HepG2 (cell line): Measurements from ENCODE around the gene TNNI3. TPM values are rescaled to one million over a fixed set of nuclear protein-coding genes. Genes with fewer than 3 reads are reported as not detected.
A peak's percentile ranks its signal among the peaks of the same experiment; 100 is the strongest.

Experiments used
- ARNT2 ChIP-seq: sonication (generic); formaldehyde crosslinking; IDR thresholded peaks from 2 replicates; pipeline ENCODE4 v1.8.0; 2022; ENCODE audit warnings: mild to moderate bottlenecking, low read depth, missing genetic modification reagents, moderate library complexity
- HNF4A ChIP-seq: sonication (generic); formaldehyde crosslinking; IDR thresholded peaks from 2 replicates; pipeline ENCODE4 v1.4.0; 2020; ENCODE audit warnings: missing genetic modification reagents
- IRF1 ChIP-seq: sonication (generic); formaldehyde crosslinking; IDR thresholded peaks from 2 replicates; pipeline ENCODE4 v1.4.0; 2020; ENCODE audit warnings: low read depth, mild to moderate bottlenecking, missing genetic modification reagents
- IRX3 ChIP-seq: sonication (generic); formaldehyde crosslinking; IDR thresholded peaks from 2 replicates; pipeline ENCODE4 v1.8.1; 2023; ENCODE audit warnings: mild to moderate bottlenecking, low read depth, missing genetic modification reagents, borderline replicate concordance
- ISL2 ChIP-seq: sonication (generic); formaldehyde crosslinking; IDR thresholded peaks from 2 replicates; pipeline ENCODE4 v1.5.0; 2020; ENCODE audit warnings: missing genetic modification reagents
- MAF1 ChIP-seq: sonication (generic); formaldehyde crosslinking; IDR thresholded peaks from 2 replicates; pipeline ENCODE4 v1.5.0; 2020; ENCODE audit warnings: missing genetic modification reagents, borderline replicate concordance
- NCOR1 ChIP-seq: fragments of 200-600 bp; sonication (generic); IDR thresholded peaks from 2 replicates; pipeline ENCODE4 v1.7.0; 2017; ENCODE audit warnings: antibody characterized with exemption, low read length, borderline replicate concordance
- NFATC3 ChIP-seq: sonication (generic); formaldehyde crosslinking; IDR thresholded peaks from 2 replicates; pipeline ENCODE4 v1.5.1; 2020; ENCODE audit warnings: mild to moderate bottlenecking, missing genetic modification reagents
- NR1H2 ChIP-seq: sonication (generic); formaldehyde crosslinking; IDR thresholded peaks from 2 replicates; pipeline ENCODE4 v1.8.1; 2022; ENCODE audit warnings: low read depth, missing genetic modification reagents, borderline replicate concordance
- NR2F6 ChIP-seq, 2 experiments: IDR thresholded peaks; 2 replicates each; pipeline ENCODE4 v1.6.1; 2016; ENCODE audit warnings: antibody characterized with exemption in 1 of 2, mild to moderate bottlenecking in 1 of 2
- PCBP1 ChIP-seq: fragments of 200-400 bp; formaldehyde crosslinking; IDR thresholded peaks from 2 replicates; pipeline ENCODE4 v1.6.1; 2017; ENCODE audit warnings: mild to moderate bottlenecking, low read depth, low read length, borderline replicate concordance
- SOX6 ChIP-seq, 2 experiments: fragments of 450-650 bp in 1 of 2; sonication (generic) in 1 of 2; formaldehyde crosslinking in 1 of 2; IDR thresholded peaks; 2 replicates each; pipeline versions ENCODE4 v1.4.0 to v1.6.1; 2017 to 2020; ENCODE audit warnings: antibody characterized with exemption in 1 of 2, mild to moderate bottlenecking in 1 of 2, missing genetic modification reagents in 1 of 2
- WIZ ChIP-seq: sonication (generic); formaldehyde crosslinking; IDR thresholded peaks from 2 replicates; pipeline ENCODE4 v1.5.1; 2020; ENCODE audit warnings: mild to moderate bottlenecking, missing genetic modification reagents
- ZMYM2 ChIP-seq: sonication (generic); formaldehyde crosslinking; IDR thresholded peaks from 2 replicates; pipeline ENCODE4 v1.8.0; 2022; ENCODE audit warnings: mild to moderate bottlenecking, missing genetic modification reagents
- ZNF3 ChIP-seq: IDR thresholded peaks from 2 replicates; pipeline ENCODE4 v1.7.0; 2017; ENCODE audit warnings: inconsistent platforms
- ZNF44 ChIP-seq: sonication (generic); formaldehyde crosslinking; IDR thresholded peaks from 2 replicates; pipeline ENCODE4 v1.5.1; 2020; ENCODE audit warnings: mild to moderate bottlenecking, missing genetic modification reagents
- ZNF558 ChIP-seq: sonication (generic); formaldehyde crosslinking; IDR thresholded peaks from 2 replicates; pipeline ENCODE4 v1.9.0; 2022; ENCODE audit warnings: mild to moderate bottlenecking, missing genetic modification reagents, borderline replicate concordance
- ZNF589 ChIP-seq: sonication (generic); formaldehyde crosslinking; conservative IDR thresholded peaks from 2 replicates; pipeline ENCODE4 v1.8.0; 2022; ENCODE audit warnings: mild to moderate bottlenecking, moderate library complexity, missing genetic modification reagents
- ZNF652 ChIP-seq: IDR thresholded peaks from 2 replicates; pipeline ENCODE4 v1.6.1; 2016; ENCODE audit warnings: low read depth, borderline replicate concordance
- polyA plus RNA-seq, 8 experiments: library from polyadenylated mRNA; depleted of rRNA in 3 of 8; stranded (reverse) in 7 of 8; unstranded in 1 of 8; fragments of >200 nt; fragmentation: Illumina TruSeq in 4 of 8; extraction: Trizol in 4 of 8; gene quantifications; 2 replicates each; pipeline versions ENCODE4 v1.2.1 to v1.2.3, GENCODE V29; 2011 to 2016; ENCODE audit warnings: low read depth in 4 of 8, missing spikeins in 1 of 8, mixed read lengths in 1 of 8; ENCODE audit not compliant: insufficient read depth in 1 of 8
- total RNA-seq, 5 experiments: library from RNA; depleted of rRNA; stranded (reverse); fragments of >200 nt; fragmentation: Illumina TruSeq; extraction: Trizol; gene quantifications; 2 replicates each; pipeline ENCODE4 v1.2.3, GENCODE V29; 2016; ENCODE audit warnings: low read depth in 1 of 5
- TF ChIP-seq, protein P1 (sequence below): sonication (generic); formaldehyde crosslinking; IDR thresholded peaks from 2 replicates; pipeline ENCODE4 v1.4.0; 2020; ENCODE audit warnings: missing genetic modification reagents
- TF ChIP-seq, protein P2 (sequence below): sonication (generic); formaldehyde crosslinking; IDR thresholded peaks from 2 replicates; pipeline ENCODE4 v1.8.0; 2022; ENCODE audit warnings: mild to moderate bottlenecking, missing genetic modification reagents
- TF ChIP-seq, protein P3 (sequence below): sonication (generic); formaldehyde crosslinking; IDR thresholded peaks from 2 replicates; pipeline ENCODE4 v1.4.0; 2020; ENCODE audit warnings: missing genetic modification reagents, borderline replicate concordance

The TNNI3 gene
- total and polyA plus RNA-seq, 2 of the 13 experiments (the other 11 are each of a cell fraction or from before 2014, with no cell fraction given), result 3.5 to 3.7 TPM

- TF ChIP-seq, protein P1, sequence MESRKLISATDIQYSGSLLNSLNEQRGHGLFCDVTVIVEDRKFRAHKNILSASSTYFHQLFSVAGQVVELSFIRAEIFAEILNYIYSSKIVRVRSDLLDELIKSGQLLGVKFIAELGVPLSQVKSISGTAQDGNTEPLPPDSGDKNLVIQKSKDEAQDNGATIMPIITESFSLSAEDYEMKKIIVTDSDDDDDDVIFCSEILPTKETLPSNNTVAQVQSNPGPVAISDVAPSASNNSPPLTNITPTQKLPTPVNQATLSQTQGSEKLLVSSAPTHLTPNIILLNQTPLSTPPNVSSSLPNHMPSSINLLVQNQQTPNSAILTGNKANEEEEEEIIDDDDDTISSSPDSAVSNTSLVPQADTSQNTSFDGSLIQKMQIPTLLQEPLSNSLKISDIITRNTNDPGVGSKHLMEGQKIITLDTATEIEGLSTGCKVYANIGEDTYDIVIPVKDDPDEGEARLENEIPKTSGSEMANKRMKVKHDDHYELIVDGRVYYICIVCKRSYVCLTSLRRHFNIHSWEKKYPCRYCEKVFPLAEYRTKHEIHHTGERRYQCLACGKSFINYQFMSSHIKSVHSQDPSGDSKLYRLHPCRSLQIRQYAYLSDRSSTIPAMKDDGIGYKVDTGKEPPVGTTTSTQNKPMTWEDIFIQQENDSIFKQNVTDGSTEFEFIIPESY, result peak; percentile 76
- TF ChIP-seq WIZ (CRISPR knock-in tag) (no peak), MAF1 (CRISPR knock-in tag) (no peak), ZNF652 (no peak), ARNT2 (CRISPR knock-in tag) (peak; percentile 54; the same call in 1 of the 2 replicates), SOX6 (IDR thresholded peaks at IDR 0.05) (no peak), SOX6 (CRISPR knock-in tag; IDR thresholded peaks at IDR 0.05) (no peak), ZNF44 (CRISPR knock-in tag) (no peak), ZNF3 (CRISPR knock-in tag) (no peak), NR1H2 (CRISPR knock-in tag) (no peak), ISL2 (CRISPR knock-in tag) (no peak), NR2F6 (IDR thresholded peaks at IDR 0.05) (no peak), NR2F6 (CRISPR knock-in tag; IDR thresholded peaks at IDR 0.05) (no peak), ZMYM2 (CRISPR knock-in tag) (no peak), PCBP1 (no peak), NCOR1 (no peak), NFATC3 (CRISPR knock-in tag) (no peak), ZNF589 (CRISPR knock-in tag) (0 out of 2 replicates have a peak, but pooled peaks have one; percentile 64), IRX3 (CRISPR knock-in tag) (no peak), ZNF558 (CRISPR knock-in tag) (peak; percentile 65; the same call in 1 of the 2 replicates), HNF4A (CRISPR knock-in tag) (no peak), IRF1 (CRISPR knock-in tag) (no peak)
- TF ChIP-seq, protein P2, sequence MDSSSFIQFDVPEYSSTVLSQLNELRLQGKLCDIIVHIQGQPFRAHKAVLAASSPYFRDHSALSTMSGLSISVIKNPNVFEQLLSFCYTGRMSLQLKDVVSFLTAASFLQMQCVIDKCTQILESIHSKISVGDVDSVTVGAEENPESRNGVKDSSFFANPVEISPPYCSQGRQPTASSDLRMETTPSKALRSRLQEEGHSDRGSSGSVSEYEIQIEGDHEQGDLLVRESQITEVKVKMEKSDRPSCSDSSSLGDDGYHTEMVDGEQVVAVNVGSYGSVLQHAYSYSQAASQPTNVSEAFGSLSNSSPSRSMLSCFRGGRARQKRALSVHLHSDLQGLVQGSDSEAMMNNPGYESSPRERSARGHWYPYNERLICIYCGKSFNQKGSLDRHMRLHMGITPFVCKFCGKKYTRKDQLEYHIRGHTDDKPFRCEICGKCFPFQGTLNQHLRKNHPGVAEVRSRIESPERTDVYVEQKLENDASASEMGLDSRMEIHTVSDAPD (CRISPR knock-in tag), result no peak
- TF ChIP-seq, protein P3, sequence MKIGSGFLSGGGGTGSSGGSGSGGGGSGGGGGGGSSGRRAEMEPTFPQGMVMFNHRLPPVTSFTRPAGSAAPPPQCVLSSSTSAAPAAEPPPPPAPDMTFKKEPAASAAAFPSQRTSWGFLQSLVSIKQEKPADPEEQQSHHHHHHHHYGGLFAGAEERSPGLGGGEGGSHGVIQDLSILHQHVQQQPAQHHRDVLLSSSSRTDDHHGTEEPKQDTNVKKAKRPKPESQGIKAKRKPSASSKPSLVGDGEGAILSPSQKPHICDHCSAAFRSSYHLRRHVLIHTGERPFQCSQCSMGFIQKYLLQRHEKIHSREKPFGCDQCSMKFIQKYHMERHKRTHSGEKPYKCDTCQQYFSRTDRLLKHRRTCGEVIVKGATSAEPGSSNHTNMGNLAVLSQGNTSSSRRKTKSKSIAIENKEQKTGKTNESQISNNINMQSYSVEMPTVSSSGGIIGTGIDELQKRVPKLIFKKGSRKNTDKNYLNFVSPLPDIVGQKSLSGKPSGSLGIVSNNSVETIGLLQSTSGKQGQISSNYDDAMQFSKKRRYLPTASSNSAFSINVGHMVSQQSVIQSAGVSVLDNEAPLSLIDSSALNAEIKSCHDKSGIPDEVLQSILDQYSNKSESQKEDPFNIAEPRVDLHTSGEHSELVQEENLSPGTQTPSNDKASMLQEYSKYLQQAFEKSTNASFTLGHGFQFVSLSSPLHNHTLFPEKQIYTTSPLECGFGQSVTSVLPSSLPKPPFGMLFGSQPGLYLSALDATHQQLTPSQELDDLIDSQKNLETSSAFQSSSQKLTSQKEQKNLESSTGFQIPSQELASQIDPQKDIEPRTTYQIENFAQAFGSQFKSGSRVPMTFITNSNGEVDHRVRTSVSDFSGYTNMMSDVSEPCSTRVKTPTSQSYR (CRISPR knock-in tag), result peak; percentile 31; the same call in 1 of the 2 replicates
Measured at GRCh38 chr19:55179606-55180484, 22.3 kb upstream of the TNNI3 start, which contains the start of gene SYT5 (continued).
